NCI-H1694 (cell line): Measurements from ENCODE around the gene NCK2.

Experiments
- DNase-seq: peaks from one replicate; lab custom pipeline; 2025; lab: John Stamatoyannopoulos, UW

The NCK2 gene

GRCh38 chr2:105736145-105736544, 8.6 kb upstream of the NCK2 start:
- no peak for DNase-seq

GRCh38 chr2:105737980-105738657, 6.6 kb upstream of the NCK2 start:
- no peak for DNase-seq

GRCh38 chr2:105738658-105739241, 6.0 kb upstream of the NCK2 start:
- DNase-seq: no peak

- no peak for DNase-seq
Observed at GRCh38 chr2:105739426-105739825, 5.3 kb upstream of the NCK2 start.

- DNase-seq: no peak
Observed at GRCh38 chr2:105739944-105740530, 4.7 kb upstream of the NCK2 start.

- DNase-seq: no peak
Observed at GRCh38 chr2:105741174-105741573, 3.5 kb upstream of the NCK2 start.

GRCh38 chr2:105741617-105742016, 3.1 kb upstream of the NCK2 start:
- no peak for DNase-seq

GRCh38 chr2:105744091-105744908, 412 bp upstream of the NCK2 start:
- DNase-seq: no peak

GRCh38 chr2:105746177-105747080, 1.7 kb downstream of the NCK2 start:
- no peak for DNase-seq

- DNase-seq: no peak
Observed at GRCh38 chr2:105747254-105747894, 2.7 kb downstream of the NCK2 start.

GRCh38 chr2:105747991-105748390, 3.3 kb downstream of the NCK2 start:
- DNase-seq: no peak

GRCh38 chr2:105748566-105748965, 3.9 kb downstream of the NCK2 start:
- DNase-seq: no peak

GRCh38 chr2:105749583-105750400, 5.1 kb downstream of the NCK2 start:
- DNase-seq: no peak

- DNase-seq: no peak
Observed at GRCh38 chr2:105750735-105751134, 6.0 kb downstream of the NCK2 start.

- no peak for DNase-seq
Observed at GRCh38 chr2:105751272-105751671, 6.6 kb downstream of the NCK2 start.

- DNase-seq: no peak
Observed at GRCh38 chr2:105752691-105753358, 8.1 kb downstream of the NCK2 start.

GRCh38 chr2:105753380-105753779, 8.7 kb downstream of the NCK2 start:
- DNase-seq: no peak

GRCh38 chr2:105754011-105754410, 9.3 kb downstream of the NCK2 start:
- DNase-seq: no peak

- no peak for DNase-seq
Observed at GRCh38 chr2:105754994-105755393, 10.3 kb downstream of the NCK2 start.

GRCh38 chr2:105755895-105756294, 11.2 kb downstream of the NCK2 start:
- DNase-seq: no peak
